GM23338 (cell line): ENCODE measurements around the gene PTPRN2. TPM values are rescaled to one million over a fixed set of nuclear protein-coding genes. Genes with fewer than 3 reads are reported as not detected.

Experiments used
- ATAC-seq: fragments of 200-7000 bp; cut with Tn5 transposase; 3 replicates; pipeline ENCODE4 v1.9.1; 2020
- DNase-seq: peaks from one replicate; pipeline ENCODE4 v3.0.0-alpha.2; 2015; ENCODE audit warnings: low spot score
- H2AFZ ChIP-seq: fragments of 200-600 bp; sonication (generic); 2 replicates; pipeline ENCODE4 v1.8.0; 2016; ENCODE audit warnings: antibody characterized with exemption, mild to moderate bottlenecking, moderate library complexity
- H3F3A ChIP-seq: fragments of 200-600 bp; sonication (generic); replicated peaks from 2 replicates; pipeline ENCODE4 v1.8.0; 2017; ENCODE audit warnings: antibody characterized with exemption, mixed run types, low read depth
- H3K27ac ChIP-seq: fragments of 200-600 bp; sonication (generic); 2 replicates; pipeline ENCODE4 v1.6.1; 2016; ENCODE audit warnings: low read depth
- H3K27me3 ChIP-seq: fragments of 200-600 bp; sonication (generic); 2 replicates; pipeline ENCODE4 v1.8.0; 2016; ENCODE audit warnings: mild to moderate bottlenecking, mixed run types, moderate library complexity; ENCODE audit not compliant: insufficient read depth
- H3K36me3 ChIP-seq: fragments of 200-600 bp; sonication (generic); 2 replicates; pipeline ENCODE4 v1.8.0; 2016; ENCODE audit warnings: mild to moderate bottlenecking; ENCODE audit not compliant: insufficient read depth
- H3K4me1 ChIP-seq: fragments of 200-600 bp; sonication (generic); 2 replicates; pipeline ENCODE4 v1.8.0; 2016; ENCODE audit warnings: mild to moderate bottlenecking, moderate library complexity; ENCODE audit not compliant: insufficient read depth
- H3K4me2 ChIP-seq: fragments of 200-600 bp; sonication (generic); 2 replicates; pipeline ENCODE4 v1.7.1; 2017; ENCODE audit warnings: mixed run types
- H3K4me3 ChIP-seq: fragments of 200-600 bp; sonication (generic); 2 replicates; pipeline ENCODE4 v1.6.1; 2016; ENCODE audit warnings: mixed run types
- H3K79me2 ChIP-seq: fragments of 200-600 bp; sonication (generic); replicated peaks from 2 replicates; pipeline ENCODE4 v1.8.0; 2017; ENCODE audit warnings: mild to moderate bottlenecking; ENCODE audit not compliant: insufficient read depth
- H3K9me2 ChIP-seq: fragments of 200-600 bp; sonication (generic); 2 replicates; pipeline ENCODE4 v1.8.0; 2017; ENCODE audit not compliant: insufficient read depth
- H4K20me1 ChIP-seq: fragments of 200-600 bp; sonication (generic); replicated peaks from 2 replicates; pipeline ENCODE4 v1.8.0; 2017; ENCODE audit warnings: mild to moderate bottlenecking; ENCODE audit not compliant: insufficient read depth
- H3K27ac Mint-ChIP-seq: 2 replicates; pipeline ENCODE4 v1.8.0; 2020; ENCODE audit warnings: inconsistent platforms, mild to moderate bottlenecking, moderate library complexity, mixed read lengths
- H3K27me3 Mint-ChIP-seq: 3 replicates; pipeline ENCODE4 v1.8.0; 2022; ENCODE audit warnings: low read depth, mild to moderate bottlenecking, moderate library complexity, mixed read lengths, inconsistent platforms; ENCODE audit not compliant: insufficient read depth, poor library complexity
- H3K36me3 Mint-ChIP-seq: 3 replicates; pipeline ENCODE4 v1.8.0; 2021; ENCODE audit warnings: low read depth, mild to moderate bottlenecking, inconsistent platforms, moderate library complexity, mixed read lengths
- H3K4me1 Mint-ChIP-seq: 3 replicates; pipeline ENCODE4 v1.8.0; 2020; ENCODE audit warnings: mild to moderate bottlenecking, inconsistent platforms, mixed read lengths
- H3K4me3 Mint-ChIP-seq: 3 replicates; pipeline ENCODE4 v1.8.0; 2021; ENCODE audit warnings: moderate library complexity, mild to moderate bottlenecking, inconsistent platforms, mixed read lengths
- H3K9me3 Mint-ChIP-seq: 3 replicates; pipeline ENCODE4 v1.8.0; 2020; ENCODE audit warnings: moderate library complexity, mild to moderate bottlenecking, inconsistent platforms, mixed read lengths
- CREB1 ChIP-seq: fragments of 250-450 bp; sonication (Bioruptor Pico); IDR thresholded peaks from 2 replicates; pipeline ENCODE4 v1.5.0; 2020; ENCODE audit warnings: low read depth, mild to moderate bottlenecking, moderate library complexity
- EZH2 ChIP-seq: fragments of 200-600 bp; sonication (generic); IDR thresholded peaks from one replicate; pipeline ENCODE4 v1.8.0; 2017; ENCODE audit warnings: antibody characterized with exemption, mild to moderate bottlenecking, low read depth; ENCODE audit not compliant: unreplicated experiment
- EZH2phosphoT487 ChIP-seq: fragments of 200-600 bp; sonication (generic); IDR thresholded peaks from one replicate; pipeline ENCODE4 v1.8.1; 2018; ENCODE audit warnings: antibody characterized with exemption; ENCODE audit not compliant: unreplicated experiment
- JUNB ChIP-seq: IDR thresholded peaks from one replicate; pipeline ENCODE4 v1.6.1; 2016; ENCODE audit warnings: antibody characterized with exemption; ENCODE audit not compliant: unreplicated experiment
- NANOG ChIP-seq: IDR thresholded peaks from 2 replicates; pipeline ENCODE4 v1.6.1; 2016; ENCODE audit warnings: antibody characterized with exemption, borderline replicate concordance
- POLR2AphosphoS5 ChIP-seq: IDR thresholded peaks from 2 replicates; pipeline ENCODE4 v1.6.1; 2016; ENCODE audit warnings: antibody characterized with exemption, low read depth
- STAT1 ChIP-seq: IDR thresholded peaks from one replicate; pipeline ENCODE4 v1.6.1; 2016; ENCODE audit warnings: antibody characterized with exemption; ENCODE audit not compliant: unreplicated experiment
- ZNF114 ChIP-seq: fragments of 250-450 bp; sonication (Bioruptor Pico); IDR thresholded peaks from 2 replicates; pipeline ENCODE4 v1.5.0; 2020; ENCODE audit warnings: mild to moderate bottlenecking, moderate library complexity
- ZNF331 ChIP-seq: fragments of 250-450 bp; sonication (Bioruptor Pico); IDR thresholded peaks from 2 replicates; pipeline ENCODE4 v1.5.0; 2020; ENCODE audit warnings: low read depth, mild to moderate bottlenecking, moderate library complexity
- ZNF462 ChIP-seq: fragments of 250-450 bp; sonication (Bioruptor Pico); IDR thresholded peaks from 2 replicates; pipeline ENCODE4 v1.5.0; 2020; ENCODE audit warnings: mild to moderate bottlenecking, moderate library complexity
- polyA plus RNA-seq: library from polyadenylated mRNA; unstranded; fragments of >200 nt; fragmentation: Nextera tagmentation; extraction: Ambion mirVana; gene quantifications from 2 replicates; pipeline ENCODE4 v1.2.1, GENCODE V29; 2016
- total RNA-seq: library from RNA; depleted of rRNA; stranded (reverse); fragments of >200 nt; shearing (Covaris generic); gene quantifications from 2 replicates; pipeline ENCODE4 v1.2.3, GENCODE V29; 2014
- TF ChIP-seq, protein P1 (sequence below), 2 experiments: fragments of 200-600 bp in 1 of 2; sonication (generic) in 1 of 2; conservative IDR thresholded peaks; 2 replicates each; pipeline versions ENCODE4 v1.5.1 to v1.6.1; 2016 to 2017; ENCODE audit warnings: antibody characterized with exemption in 2 of 2, low read depth in 2 of 2, mild to moderate bottlenecking in 2 of 2, moderate library complexity in 1 of 2
- TF ChIP-seq, protein P2 (sequence below): IDR thresholded peaks from 2 replicates; pipeline ENCODE4 v1.6.1; 2016; ENCODE audit warnings: antibody characterized with exemption
- TF ChIP-seq, protein P3 (sequence below): IDR thresholded peaks from one replicate; pipeline ENCODE4 v1.6.1; 2018; ENCODE audit warnings: antibody characterized with exemption; ENCODE audit not compliant: unreplicated experiment

The PTPRN2 gene
- total and polyA plus RNA-seq, 2 experiments from 2014 or later, result 0.87 to 4.0 TPM

GRCh38 chr7:158286210-158286609 is 301.4 kb downstream of the PTPRN2 start:
- Histone ChIP-seq H3K4me1 (no peaks in the 10 kb centered on the region), H3K9me2 (no peaks in the 10 kb centered on the region), H3K27me3 (no peaks in the 10 kb centered on the region), H3K79me2 (no peaks in the 10 kb centered on the region), H3F3A (no peaks in the 10 kb centered on the region), H3K4me2 (no peak overlapping the region), H3K36me3 (peaks cover 8% of the 10 kb centered on the region; the same call in 1 of the 2 replicates), H4K20me1 (no peaks in the 10 kb centered on the region), H2AFZ (no peak overlapping the region), H3K4me3 (no peak overlapping the region), H3K27ac (no peak overlapping the region)
- H3K4me1 Mint-ChIP-seq, result no peaks in the 10 kb centered on the region
- no peak for ATAC-seq
- no peak overlapping the region for H3K27ac Mint-ChIP-seq
- TF ChIP-seq POLR2AphosphoS5 (no peak), ZNF114 (CRISPR knock-in tag) (no peak), EZH2phosphoT487 (no peak), CREB1 (CRISPR knock-in tag) (no peak), STAT1 (no peak), NANOG (no peak), JUNB (no peak), EZH2 (no peak), ZNF462 (no peak), ZNF331 (CRISPR knock-in tag) (no peak)
- TF ChIP-seq, protein P1, sequence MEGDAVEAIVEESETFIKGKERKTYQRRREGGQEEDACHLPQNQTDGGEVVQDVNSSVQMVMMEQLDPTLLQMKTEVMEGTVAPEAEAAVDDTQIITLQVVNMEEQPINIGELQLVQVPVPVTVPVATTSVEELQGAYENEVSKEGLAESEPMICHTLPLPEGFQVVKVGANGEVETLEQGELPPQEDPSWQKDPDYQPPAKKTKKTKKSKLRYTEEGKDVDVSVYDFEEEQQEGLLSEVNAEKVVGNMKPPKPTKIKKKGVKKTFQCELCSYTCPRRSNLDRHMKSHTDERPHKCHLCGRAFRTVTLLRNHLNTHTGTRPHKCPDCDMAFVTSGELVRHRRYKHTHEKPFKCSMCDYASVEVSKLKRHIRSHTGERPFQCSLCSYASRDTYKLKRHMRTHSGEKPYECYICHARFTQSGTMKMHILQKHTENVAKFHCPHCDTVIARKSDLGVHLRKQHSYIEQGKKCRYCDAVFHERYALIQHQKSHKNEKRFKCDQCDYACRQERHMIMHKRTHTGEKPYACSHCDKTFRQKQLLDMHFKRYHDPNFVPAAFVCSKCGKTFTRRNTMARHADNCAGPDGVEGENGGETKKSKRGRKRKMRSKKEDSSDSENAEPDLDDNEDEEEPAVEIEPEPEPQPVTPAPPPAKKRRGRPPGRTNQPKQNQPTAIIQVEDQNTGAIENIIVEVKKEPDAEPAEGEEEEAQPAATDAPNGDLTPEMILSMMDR (conservative IDR thresholded peaks at IDR 0.05; ENCODE audit: low read depth in 2 of 2), result no peak
- TF ChIP-seq, protein P2, sequence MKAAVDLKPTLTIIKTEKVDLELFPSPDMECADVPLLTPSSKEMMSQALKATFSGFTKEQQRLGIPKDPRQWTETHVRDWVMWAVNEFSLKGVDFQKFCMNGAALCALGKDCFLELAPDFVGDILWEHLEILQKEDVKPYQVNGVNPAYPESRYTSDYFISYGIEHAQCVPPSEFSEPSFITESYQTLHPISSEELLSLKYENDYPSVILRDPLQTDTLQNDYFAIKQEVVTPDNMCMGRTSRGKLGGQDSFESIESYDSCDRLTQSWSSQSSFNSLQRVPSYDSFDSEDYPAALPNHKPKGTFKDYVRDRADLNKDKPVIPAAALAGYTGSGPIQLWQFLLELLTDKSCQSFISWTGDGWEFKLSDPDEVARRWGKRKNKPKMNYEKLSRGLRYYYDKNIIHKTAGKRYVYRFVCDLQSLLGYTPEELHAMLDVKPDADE, result no peak
- TF ChIP-seq, protein P3, sequence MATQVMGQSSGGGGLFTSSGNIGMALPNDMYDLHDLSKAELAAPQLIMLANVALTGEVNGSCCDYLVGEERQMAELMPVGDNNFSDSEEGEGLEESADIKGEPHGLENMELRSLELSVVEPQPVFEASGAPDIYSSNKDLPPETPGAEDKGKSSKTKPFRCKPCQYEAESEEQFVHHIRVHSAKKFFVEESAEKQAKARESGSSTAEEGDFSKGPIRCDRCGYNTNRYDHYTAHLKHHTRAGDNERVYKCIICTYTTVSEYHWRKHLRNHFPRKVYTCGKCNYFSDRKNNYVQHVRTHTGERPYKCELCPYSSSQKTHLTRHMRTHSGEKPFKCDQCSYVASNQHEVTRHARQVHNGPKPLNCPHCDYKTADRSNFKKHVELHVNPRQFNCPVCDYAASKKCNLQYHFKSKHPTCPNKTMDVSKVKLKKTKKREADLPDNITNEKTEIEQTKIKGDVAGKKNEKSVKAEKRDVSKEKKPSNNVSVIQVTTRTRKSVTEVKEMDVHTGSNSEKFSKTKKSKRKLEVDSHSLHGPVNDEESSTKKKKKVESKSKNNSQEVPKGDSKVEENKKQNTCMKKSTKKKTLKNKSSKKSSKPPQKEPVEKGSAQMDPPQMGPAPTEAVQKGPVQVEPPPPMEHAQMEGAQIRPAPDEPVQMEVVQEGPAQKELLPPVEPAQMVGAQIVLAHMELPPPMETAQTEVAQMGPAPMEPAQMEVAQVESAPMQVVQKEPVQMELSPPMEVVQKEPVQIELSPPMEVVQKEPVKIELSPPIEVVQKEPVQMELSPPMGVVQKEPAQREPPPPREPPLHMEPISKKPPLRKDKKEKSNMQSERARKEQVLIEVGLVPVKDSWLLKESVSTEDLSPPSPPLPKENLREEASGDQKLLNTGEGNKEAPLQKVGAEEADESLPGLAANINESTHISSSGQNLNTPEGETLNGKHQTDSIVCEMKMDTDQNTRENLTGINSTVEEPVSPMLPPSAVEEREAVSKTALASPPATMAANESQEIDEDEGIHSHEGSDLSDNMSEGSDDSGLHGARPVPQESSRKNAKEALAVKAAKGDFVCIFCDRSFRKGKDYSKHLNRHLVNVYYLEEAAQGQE, result no peak
- DNase-seq, result no peak
- peaks cover 4% of the 10 kb centered on the region for H3K27me3 Mint-ChIP-seq
- no peak overlapping the region for H3K4me3 Mint-ChIP-seq
- peaks cover 100% of the 10 kb centered on the region for H3K9me3 Mint-ChIP-seq
- peaks cover 44% of the 10 kb centered on the region for H3K36me3 Mint-ChIP-seq
